Heart left ventricle (tissue), 13 donors: ENCODE results near the gene SRRM2.

Experiments used
- CTCF ChIP-seq, 12 donors: fragments of 200-600 bp; sonication (generic) in 4 of 12; IDR thresholded peaks; one replicate each; pipeline versions ENCODE4 v1.5.0 to v1.8.0; 2018 to 2022; ENCODE audit warnings: antibody characterized with exemption in 12 of 12, mild to moderate bottlenecking in 5 of 12
- POLR2A ChIP-seq, 2 donors: fragments of 450-650 bp; IDR thresholded peaks; one replicate each; pipeline ENCODE4 v1.6.1; 2017; ENCODE audit warnings: antibody characterized with exemption in 2 of 2, mild to moderate bottlenecking in 2 of 2, moderate library complexity in 2 of 2
- donor health status: ischemic (EF 13 %, LVEDD 7.1; RV severe dilation, severe dysfunction).
- donor health status: DM: no; HTN: yes; CAD: no.
- donor health status: DM: no; HTN: no; CAD: no.
- donor health status: ischemic (EF 25% LVEDD 6.9; RV normal size, moderate dysfunction).
- donor health status: ischemic (EF 25% LVEDD 5.7; RV mildly dilated, moderate dysfunction).
- donor health status: ischemic (EF 35%, LVEDD 5.7; RV mildly dilated, moderate dysfunction).
- donor health status: nonischemic (EF 11% LVEDD 7.7; RV severe dilation, severe dysfunction).
- donor health status: DM: yes; HTN: yes; CAD: no.
- donor health status: PGD.
- donor health status: ischemic (EF 29% LVEDD 5.4; RV normal size, mild dysfunction).
- donor health status: nonischemic (EF 23%, LVEDD 6.1; RV moderate dilation, normal function).

DNA sequence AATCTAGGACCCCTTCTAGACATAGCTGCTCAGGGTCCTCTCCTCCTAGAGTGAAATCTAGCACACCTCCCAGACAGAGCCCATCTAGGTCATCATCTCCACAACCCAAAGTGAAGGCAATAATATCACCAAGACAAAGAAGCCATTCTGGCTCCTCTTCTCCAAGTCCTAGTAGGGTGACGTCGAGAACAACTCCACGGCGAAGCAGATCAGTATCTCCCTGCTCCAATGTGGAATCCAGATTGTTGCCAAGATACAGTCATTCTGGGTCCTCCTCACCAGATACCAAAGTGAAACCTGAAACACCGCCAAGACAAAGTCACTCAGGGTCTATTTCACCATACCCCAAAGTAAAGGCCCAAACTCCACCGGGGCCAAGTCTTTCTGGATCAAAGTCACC, 10.7 kb downstream of the SRRM2 start:
- TF ChIP-seq CTCF (IDR thresholded peaks at IDR 0.05) (no peak), POLR2A (IDR thresholded peaks at IDR 0.05) (no peak)
